Measurements from ENCODE around the gene CDH12. TPM values are rescaled to one million over a fixed set of nuclear protein-coding genes. Genes with fewer than 3 reads are reported as not detected.
"Not testable (repeated sequence)": the region's sequence is repeated elsewhere in the genome, so short reads cannot be mapped to it uniquely, and the experiment has no call there.

Gene CDH12
- total RNA-seq, 1 donor from 2014 or later = not detected

GRCh38 chr5:22111320-22111719 lies 741.8 kb downstream of the CDH12 start:
- DNase-seq (no peak), ATAC-seq (no peak)
- intact Hi-C loops (cut with micrococcal nuclease) = no loop called here

- intact Hi-C loops (cut with micrococcal nuclease) = no loop called here
These were observed 743.8 kb downstream of the CDH12 start for GRCh38 chr5:22109315-22109714.

GRCh38 chr5:22108545-22108944 lies 744.6 kb downstream of the CDH12 start:
- intact Hi-C loops (cut with micrococcal nuclease) = no loop called here
- ATAC-seq = no peak
- DNase-seq = no peak

More at GRCh38 chr5:22109315-22109714, 743.8 kb downstream of the CDH12 start:
- ATAC-seq (no peak), DNase-seq (no peak)

GRCh38 chr5:22102823-22103359 lies 750.3 kb downstream of the CDH12 start:
- no peak for DNase-seq
- intact Hi-C loops (cut with micrococcal nuclease) = no loop called here
- ATAC-seq = no peak

GRCh38 chr5:22088517-22088916 lies 764.6 kb downstream of the CDH12 start:
- DNase-seq = no peak
- no peak for ATAC-seq
- intact Hi-C loops (cut with micrococcal nuclease) = no loop called here

- no peak for DNase-seq
- no peak for ATAC-seq
- intact Hi-C loops (cut with micrococcal nuclease) = no loop called here
These were observed 773.6 kb downstream of the CDH12 start for GRCh38 chr5:22079566-22079965.

GRCh38 chr5:22079002-22079401 lies 774.1 kb downstream of the CDH12 start:
- DNase-seq = no peak
- ATAC-seq = no peak
- intact Hi-C loops (cut with micrococcal nuclease) = no loop called here

- intact Hi-C loops (cut with micrococcal nuclease) = no loop called here
- ATAC-seq (no peak), DNase-seq (no peak)
These were observed 776.6 kb downstream of the CDH12 start for GRCh38 chr5:22076586-22076985.

- ATAC-seq (no peak), DNase-seq (no peak)
- intact Hi-C loops (cut with micrococcal nuclease) = no loop called here
These were observed 782.9 kb downstream of the CDH12 start for GRCh38 chr5:22070186-22070728.

- intact Hi-C loops (cut with micrococcal nuclease) = no loop called here
- ATAC-seq (no peak), DNase-seq (no peak)
These were observed 789.4 kb downstream of the CDH12 start for GRCh38 chr5:22063717-22064116.

- intact Hi-C loops (cut with micrococcal nuclease) = no loop called here
- no peak for ATAC-seq
- DNase-seq = no peak
These were observed 794.5 kb downstream of the CDH12 start for GRCh38 chr5:22058620-22059019.

- intact Hi-C loops (cut with micrococcal nuclease) = no loop called here
- DNase-seq = no peak
These were observed 796.1 kb downstream of the CDH12 start for GRCh38 chr5:22057012-22057411.

GRCh38 chr5:22056601-22057000 lies 796.5 kb downstream of the CDH12 start:
- ATAC-seq (no peak), DNase-seq (no peak)
- intact Hi-C loops (cut with micrococcal nuclease) = no loop called here

More at GRCh38 chr5:22057012-22057411, 796.1 kb downstream of the CDH12 start:
- ATAC-seq = no peak

GRCh38 chr5:22053195-22053594 lies 799.9 kb downstream of the CDH12 start:
- intact Hi-C loops (cut with micrococcal nuclease) = no loop called here
- DNase-seq = no peak
- no peak for ATAC-seq

- no peak for ATAC-seq
- no peak for DNase-seq
- intact Hi-C loops (cut with micrococcal nuclease) = no loop called here
These were observed 801.3 kb downstream of the CDH12 start for GRCh38 chr5:22051881-22052280.

GRCh38 chr5:22050931-22051330 lies 802.2 kb downstream of the CDH12 start:
- no peak for ATAC-seq
- no peak for DNase-seq
- intact Hi-C loops (cut with micrococcal nuclease) = no loop called here

- intact Hi-C loops (cut with micrococcal nuclease) = no loop called here
- ATAC-seq = no peak
- no peak for DNase-seq
These were observed 808.9 kb downstream of the CDH12 start for GRCh38 chr5:22044229-22044628.

GRCh38 chr5:22036061-22036460 lies 817.1 kb downstream of the CDH12 start:
- intact Hi-C loops (cut with micrococcal nuclease) = no loop called here
- ATAC-seq (no peak), DNase-seq (no peak)

GRCh38 chr5:22033066-22033465 lies 820.1 kb downstream of the CDH12 start:
- no peak for DNase-seq
- no peak for ATAC-seq
- intact Hi-C loops (cut with micrococcal nuclease) = no loop called here

GRCh38 chr5:22023784-22024183 lies 829.4 kb downstream of the CDH12 start:
- DNase-seq (no peak), ATAC-seq (no peak)
- intact Hi-C loops (cut with micrococcal nuclease) = no loop called here

- DNase-seq; intact Hi-C loops (cut with micrococcal nuclease); ATAC-seq: not testable (repeated sequence)
These were observed 840.3 kb downstream of the CDH12 start for GRCh38 chr5:22012893-22013292.

Measured in left ventricle myocardium superior (tissue), 1 donor.